ENCODE data around the gene LRRC43.

Gene LRRC43

GRCh38 chr12:122192441-122192840 lies 9.5 kb downstream of the LRRC43 start:
- DNase-seq (ENCODE audit: insufficient read length, low spot score) (no peak), FAIRE-seq (no peak)
- TF ChIP-seq, protein P1, sequence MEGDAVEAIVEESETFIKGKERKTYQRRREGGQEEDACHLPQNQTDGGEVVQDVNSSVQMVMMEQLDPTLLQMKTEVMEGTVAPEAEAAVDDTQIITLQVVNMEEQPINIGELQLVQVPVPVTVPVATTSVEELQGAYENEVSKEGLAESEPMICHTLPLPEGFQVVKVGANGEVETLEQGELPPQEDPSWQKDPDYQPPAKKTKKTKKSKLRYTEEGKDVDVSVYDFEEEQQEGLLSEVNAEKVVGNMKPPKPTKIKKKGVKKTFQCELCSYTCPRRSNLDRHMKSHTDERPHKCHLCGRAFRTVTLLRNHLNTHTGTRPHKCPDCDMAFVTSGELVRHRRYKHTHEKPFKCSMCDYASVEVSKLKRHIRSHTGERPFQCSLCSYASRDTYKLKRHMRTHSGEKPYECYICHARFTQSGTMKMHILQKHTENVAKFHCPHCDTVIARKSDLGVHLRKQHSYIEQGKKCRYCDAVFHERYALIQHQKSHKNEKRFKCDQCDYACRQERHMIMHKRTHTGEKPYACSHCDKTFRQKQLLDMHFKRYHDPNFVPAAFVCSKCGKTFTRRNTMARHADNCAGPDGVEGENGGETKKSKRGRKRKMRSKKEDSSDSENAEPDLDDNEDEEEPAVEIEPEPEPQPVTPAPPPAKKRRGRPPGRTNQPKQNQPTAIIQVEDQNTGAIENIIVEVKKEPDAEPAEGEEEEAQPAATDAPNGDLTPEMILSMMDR (IDR thresholded peaks at IDR 0.05; ENCODE audit: insufficient read depth, missing control alignments), result no peak

DNA sequence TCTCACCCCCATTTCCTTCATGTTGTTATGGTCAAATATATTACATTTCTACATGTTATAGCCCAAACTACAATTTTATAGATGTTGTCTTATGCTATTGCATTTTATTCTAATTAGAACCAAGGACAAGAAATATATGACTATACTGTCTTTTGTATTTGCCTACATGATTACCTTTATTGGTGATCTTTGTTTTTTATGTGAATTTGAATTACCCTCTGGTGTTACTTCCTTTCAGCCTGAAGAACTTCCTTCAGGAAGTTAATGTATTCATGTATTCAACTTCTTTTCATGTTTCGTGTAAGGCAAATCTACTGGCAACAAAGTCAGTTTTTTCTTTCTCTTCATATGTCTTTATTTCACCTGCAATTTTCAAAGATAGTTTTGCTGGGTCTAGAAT lies 11.9 kb downstream of the LRRC43 start:
- DNase-seq (ENCODE audit: insufficient read length, low spot score) (no peak), FAIRE-seq (no peak)
- TF ChIP-seq, protein P1 (IDR thresholded peaks at IDR 0.05; ENCODE audit: insufficient read depth, missing control alignments), result no peak

DNA sequence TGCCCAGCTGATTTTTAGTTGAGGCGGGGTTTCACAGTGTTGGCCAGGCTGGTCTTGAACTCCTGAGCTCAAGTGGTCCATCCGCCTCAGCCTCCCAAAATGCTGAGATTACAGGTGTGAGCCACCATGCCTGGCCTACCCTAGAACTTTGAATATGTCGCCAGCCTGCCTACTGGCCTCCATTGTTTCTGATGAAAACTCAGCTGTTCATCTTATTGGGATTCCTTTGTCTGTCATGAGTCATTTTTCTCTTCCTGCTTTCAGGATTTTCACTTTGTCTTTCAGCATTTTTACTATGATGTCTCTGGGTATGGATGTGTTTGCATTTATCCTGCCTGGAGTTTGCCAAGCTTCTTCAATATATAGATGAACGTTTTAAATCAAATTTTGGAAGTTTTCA lies 12.5 kb downstream of the LRRC43 start:
- FAIRE-seq, result no peak
- DNase-seq (ENCODE audit: insufficient read length, low spot score), result no peak
- TF ChIP-seq, protein P1 (IDR thresholded peaks at IDR 0.05; ENCODE audit: insufficient read depth, missing control alignments), result no peak

DNA sequence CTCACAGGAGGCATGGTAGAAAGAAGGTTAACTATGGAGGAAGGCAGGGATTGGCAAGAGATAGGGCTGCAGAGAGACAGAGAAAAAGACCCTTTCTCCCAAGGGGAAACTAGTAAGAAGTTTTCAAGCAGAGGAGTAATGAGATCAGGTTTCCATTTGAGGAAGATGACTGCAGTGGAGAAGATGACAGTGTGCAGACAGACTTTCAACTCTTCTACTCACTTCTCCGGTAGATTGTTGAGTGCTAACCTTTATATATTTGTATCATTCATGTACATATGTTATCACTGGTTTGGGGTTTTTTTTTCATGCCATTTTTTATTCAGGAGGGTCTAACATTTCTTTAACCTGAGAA lies 14.7 kb downstream of the LRRC43 start:
- FAIRE-seq (no peak), DNase-seq (ENCODE audit: insufficient read length, low spot score) (no peak)
- TF ChIP-seq, protein P1 (IDR thresholded peaks at IDR 0.05; ENCODE audit: insufficient read depth, missing control alignments), result no peak

GRCh38 chr12:122199484-122200355 lies 16.8 kb downstream of the LRRC43 start:
- no peak for DNase-seq (ENCODE audit: insufficient read length, low spot score)
- TF ChIP-seq, protein P1 (IDR thresholded peaks at IDR 0.05; ENCODE audit: insufficient read depth, missing control alignments), result no peak
- no peak for FAIRE-seq

DNA sequence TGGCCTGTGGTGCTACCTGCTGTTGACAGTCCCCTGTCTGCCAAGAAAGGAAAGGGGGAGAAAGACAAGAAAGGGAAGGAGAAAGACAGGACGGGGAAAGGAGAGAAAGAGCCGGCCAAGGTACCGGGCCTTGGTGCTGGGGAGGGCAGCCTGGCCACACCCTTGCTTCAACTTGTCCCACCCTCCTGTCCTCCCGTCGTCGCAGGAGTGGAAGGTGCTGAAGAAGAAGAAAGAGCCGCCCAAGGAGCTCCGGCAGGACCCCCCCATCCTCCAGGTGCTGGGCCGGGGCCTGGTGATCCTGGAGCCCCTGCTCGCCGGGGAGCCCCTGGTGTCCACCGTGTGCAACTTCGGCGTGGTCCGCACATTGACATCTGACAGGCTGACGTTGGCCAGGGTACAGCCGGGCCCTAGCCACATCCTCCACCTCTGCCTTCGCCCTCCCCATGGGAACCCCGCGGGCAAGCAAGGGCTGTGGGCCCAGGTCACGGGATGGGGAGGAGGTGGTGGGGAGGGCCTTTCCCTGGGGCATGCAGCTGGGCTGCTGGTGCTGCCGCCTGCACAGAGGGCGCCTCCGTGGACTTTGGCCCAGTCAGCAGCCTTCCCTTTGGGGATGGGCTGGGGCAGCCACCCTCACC lies 17.7 kb downstream of the LRRC43 start:
- DNase-seq (ENCODE audit: insufficient read length, low spot score) (no peak), FAIRE-seq (no peak)
- TF ChIP-seq, protein P1 (IDR thresholded peaks at IDR 0.05; ENCODE audit: insufficient read depth, missing control alignments), result no peak

GRCh38 chr12:122201381-122201780 lies 18.5 kb downstream of the LRRC43 start:
- FAIRE-seq, result no peak
- TF ChIP-seq, protein P1 (IDR thresholded peaks at IDR 0.05; ENCODE audit: insufficient read depth, missing control alignments), result no peak
- DNase-seq (ENCODE audit: insufficient read length, low spot score), result no peak

Measured in D721Med (cell line).